ENCODE data around the gene IMPG1. TPM values are rescaled to one million over a fixed set of nuclear protein-coding genes. Genes with fewer than 3 reads are reported as not detected.

Gene IMPG1
- total and polyA plus RNA-seq, 2 donors (not counting 1 experiment from before 2014, with no cell fraction given), result not detected

- Mint-ChIP-seq H3K27me3 (no peaks in the 10 kb centered on the region), H3K27ac (no peak overlapping the region), H3K4me3 (no peak overlapping the region), H3K9me3 (ENCODE audit: insufficient read depth) (peaks cover 5% of the 10 kb centered on the region), H3K4me1 (no peaks in the 10 kb centered on the region)
- Histone ChIP-seq H3K4me1 (ENCODE audit: control insufficient read depth in 2 of 2, insufficient read depth in 2 of 2, low read length in 2 of 2) (no peaks in the 10 kb centered on the region), H4K20me1 (ENCODE audit: control insufficient read depth, insufficient read depth, low read length, poor library complexity, severe bottlenecking) (no peaks in the 10 kb centered on the region), H3K27me3 (replicated peaks in 1 of 4; ENCODE audit: control extremely low read depth in 1 of 4, control insufficient read depth in 3 of 4, insufficient read depth in 4 of 4, low read length in 3 of 4) (no peaks in the 10 kb centered on the region), H2AFZ (ENCODE audit: insufficient read depth, low read depth, low read length, poor library complexity, severe bottlenecking) (no peak overlapping the region), H3K9ac (ENCODE audit: low read length) (no peak overlapping the region), H3K4me3 (ENCODE audit: control extremely low read depth in 1 of 5, extremely low read depth in 1 of 5, insufficient read depth in 1 of 5, low read depth in 2 of 5, low read length in 4 of 5) (no peak overlapping the region), H3K27ac (ENCODE audit: low read length in 2 of 2) (no peak overlapping the region), H3K9me3 (ENCODE audit: control extremely low read depth in 1 of 3, control insufficient read depth in 2 of 3, insufficient read depth in 1 of 3, low read length in 2 of 3) (no peaks in the 10 kb centered on the region), H3K79me2 (ENCODE audit: control insufficient read depth, insufficient read depth, low read length) (no peaks in the 10 kb centered on the region), H3K36me3 (replicated peaks in 1 of 2; ENCODE audit: control extremely low read depth in 1 of 2, control insufficient read depth in 1 of 2, extremely low read depth in 1 of 2, insufficient read depth in 2 of 2, low read length in 1 of 2) (no peaks in the 10 kb centered on the region), H3K4me2 (replicated peaks; ENCODE audit: low read depth, low read length, poor library complexity, severe bottlenecking) (no peak overlapping the region)
- ChIA-PET POLR2A (no interaction called here), CTCF (no interaction called here)
- TF ChIP-seq EZH2 (IDR thresholded peaks at IDR 0.05; ENCODE audit: borderline replicate concordance, insufficient read depth, low read depth, low read length, poor library complexity, severe bottlenecking), result no peak
- no peak for TF ChIP-seq CTCF (IDR thresholded peaks at IDR 0.05)
- DNase-seq (no peak), ATAC-seq (ENCODE audit: low read depth) (no peak)
- intact Hi-C loops (cut with micrococcal nuclease), result no loop called here
Observed at GRCh38 chr6:76073281-76073680, 819 bp upstream of the IMPG1 start.

- H3K9me3 Mint-ChIP-seq (ENCODE audit: insufficient read depth), result peaks cover 5% of the 10 kb centered on the region
- ChIA-PET POLR2A (no interaction called here), CTCF (no interaction called here)
- TF ChIP-seq EZH2 (IDR thresholded peaks at IDR 0.05; ENCODE audit: borderline replicate concordance, insufficient read depth, low read depth, low read length, poor library complexity, severe bottlenecking) (no peak), CTCF (IDR thresholded peaks at IDR 0.05) (no peak)
- H3K27me3 Mint-ChIP-seq, result no peaks in the 10 kb centered on the region
- intact Hi-C loops (cut with micrococcal nuclease), result no loop called here
- Histone ChIP-seq H3K27me3 (replicated peaks in 1 of 4; ENCODE audit: control extremely low read depth in 1 of 4, control insufficient read depth in 3 of 4, insufficient read depth in 4 of 4, low read length in 3 of 4) (no peaks in the 10 kb centered on the region), H3K4me1 (ENCODE audit: control insufficient read depth in 2 of 2, insufficient read depth in 2 of 2, low read length in 2 of 2) (no peaks in the 10 kb centered on the region), H2AFZ (ENCODE audit: insufficient read depth, low read depth, low read length, poor library complexity, severe bottlenecking) (no peak overlapping the region), H4K20me1 (ENCODE audit: control insufficient read depth, insufficient read depth, low read length, poor library complexity, severe bottlenecking) (no peaks in the 10 kb centered on the region), H3K79me2 (ENCODE audit: control insufficient read depth, insufficient read depth, low read length) (no peaks in the 10 kb centered on the region), H3K4me2 (replicated peaks; ENCODE audit: low read depth, low read length, poor library complexity, severe bottlenecking) (no peak overlapping the region), H3K36me3 (replicated peaks in 1 of 2; ENCODE audit: control extremely low read depth in 1 of 2, control insufficient read depth in 1 of 2, extremely low read depth in 1 of 2, insufficient read depth in 2 of 2, low read length in 1 of 2) (no peaks in the 10 kb centered on the region), H3K4me3 (ENCODE audit: control extremely low read depth in 1 of 5, extremely low read depth in 1 of 5, insufficient read depth in 1 of 5, low read depth in 2 of 5, low read length in 4 of 5) (no peak overlapping the region), H3K9ac (ENCODE audit: low read length) (no peak overlapping the region), H3K27ac (ENCODE audit: low read length in 2 of 2) (no peak overlapping the region), H3K9me3 (ENCODE audit: control extremely low read depth in 1 of 3, control insufficient read depth in 2 of 3, insufficient read depth in 1 of 3, low read length in 2 of 3) (peaks cover 0 to 3% (median 3%) of the 10 kb centered on the region in 3 donors)
- H3K27ac Mint-ChIP-seq, result no peak overlapping the region
- H3K4me1 Mint-ChIP-seq, result no peaks in the 10 kb centered on the region
- no peak for DNase-seq
- WGBS (ENCODE audit: insufficient coverage), result no CpG with 5 or more reads among the region's 1 CpG
- ATAC-seq (ENCODE audit: low read depth), result no peak
- no peak overlapping the region for H3K4me3 Mint-ChIP-seq
Observed at GRCh38 chr6:76057469-76057868, 15.0 kb downstream of the IMPG1 start.
